Type B pancreatic cell (in vitro differentiated cells): ENCODE data around the gene SNTB2. TPM values are rescaled to one million over a fixed set of nuclear protein-coding genes. Genes with fewer than 3 reads are reported as not detected.

Source experiments
- DNase-seq: peaks from one replicate; pipeline ENCODE4 v3.0.0; 2021; ENCODE audit warnings: mixed read lengths; ENCODE audit not compliant: unreplicated experiment; ENCODE audit errors: extremely low spot score
- H3K27ac Mint-ChIP-seq: 2 replicates; pipeline ENCODE4 v1.8.0; 2021; ENCODE audit warnings: mild to moderate bottlenecking, mixed read lengths
- H3K27me3 Mint-ChIP-seq: 2 replicates; pipeline ENCODE4 v1.8.0; 2021; ENCODE audit warnings: mixed read lengths
- H3K36me3 Mint-ChIP-seq: 2 replicates; pipeline ENCODE4 v1.8.0; 2021; ENCODE audit warnings: mixed read lengths
- H3K4me1 Mint-ChIP-seq: one replicate; pipeline ENCODE4 v1.8.0; 2021; ENCODE audit warnings: mixed read lengths; ENCODE audit not compliant: unreplicated experiment
- H3K4me3 Mint-ChIP-seq: 2 replicates; pipeline ENCODE4 v1.8.0; 2021; ENCODE audit warnings: mild to moderate bottlenecking, mixed read lengths
- H3K9me3 Mint-ChIP-seq: 2 replicates; pipeline ENCODE4 v1.8.0; 2021; ENCODE audit warnings: mixed read lengths
- CTCF ChIP-seq: fragments of 200-600 bp; sonication (generic); conservative IDR thresholded peaks from 2 replicates; pipeline ENCODE4 v1.5.0; 2021; ENCODE audit warnings: antibody characterized with exemption, mild to moderate bottlenecking
- total RNA-seq: library from RNA; stranded (reverse); gene quantifications from 2 replicates; pipeline ENCODE4 v1.2.1, GENCODE V29; 2021; ENCODE audit warnings: low replicate concordance

The SNTB2 gene
- total RNA-seq, 1 donor from 2014 or later = 22.2 TPM

GRCh38 chr16:69187446-69188235 is 677 bp downstream of the SNTB2 start:
- no peak for TF ChIP-seq CTCF
- DNase-seq = peak; percentile 73
- H3K27me3 Mint-ChIP-seq = no peaks in the 10 kb centered on the region
- peaks cover 9% of the 10 kb centered on the region for H3K36me3 Mint-ChIP-seq
- peak overlapping the region; percentile 90 for H3K4me3 Mint-ChIP-seq
- no peaks in the 10 kb centered on the region for H3K9me3 Mint-ChIP-seq
- peak overlapping the region; percentile 86 for H3K27ac Mint-ChIP-seq
- peaks cover 32% of the 10 kb centered on the region for H3K4me1 Mint-ChIP-seq

GRCh38 chr16:69188236-69188549 is 1.2 kb downstream of the SNTB2 start:
- Mint-ChIP-seq H3K27ac (peak overlapping the region; percentile 86), H3K9me3 (no peaks in the 10 kb centered on the region), H3K27me3 (no peaks in the 10 kb centered on the region), H3K36me3 (peaks cover 9% of the 10 kb centered on the region), H3K4me3 (peak overlapping the region; percentile 90), H3K4me1 (peaks cover 27% of the 10 kb centered on the region)
- TF ChIP-seq CTCF = no peak
- DNase-seq = no peak

- DNase-seq = no peak
- Mint-ChIP-seq H3K27ac (peak overlapping the region; percentile 86), H3K4me1 (peaks cover 27% of the 10 kb centered on the region), H3K27me3 (no peaks in the 10 kb centered on the region), H3K36me3 (peaks cover 9% of the 10 kb centered on the region), H3K9me3 (no peaks in the 10 kb centered on the region), H3K4me3 (peak overlapping the region; percentile 90)
- no peak for TF ChIP-seq CTCF
These were observed 1.8 kb downstream of the SNTB2 start for GRCh38 chr16:69188716-69189115.

- Mint-ChIP-seq H3K4me1 (peaks cover 27% of the 10 kb centered on the region), H3K9me3 (no peaks in the 10 kb centered on the region), H3K36me3 (peaks cover 9% of the 10 kb centered on the region), H3K4me3 (peak overlapping the region; percentile 33), H3K27me3 (no peaks in the 10 kb centered on the region), H3K27ac (peak overlapping the region; percentile 19)
- no peak for TF ChIP-seq CTCF
- no peak for DNase-seq
These were observed 3.2 kb downstream of the SNTB2 start for GRCh38 chr16:69190046-69190588.

GRCh38 chr16:69190598-69190997 is 3.6 kb downstream of the SNTB2 start:
- Mint-ChIP-seq H3K27me3 (no peaks in the 10 kb centered on the region), H3K4me3 (no peak overlapping the region), H3K4me1 (peaks cover 27% of the 10 kb centered on the region), H3K9me3 (no peaks in the 10 kb centered on the region), H3K27ac (no peak overlapping the region), H3K36me3 (peaks cover 9% of the 10 kb centered on the region)
- TF ChIP-seq CTCF = no peak
- DNase-seq = no peak
